H1 (cell line): Measurements from ENCODE around the gene GFRA3. TPM values are rescaled to one million over a fixed set of nuclear protein-coding genes. Genes with fewer than 3 reads are reported as not detected.
A peak's percentile ranks its signal among the peaks of the same experiment; 100 is the strongest.

Source experiments
- BCL11A ChIP-seq, 2 experiments: IDR thresholded peaks; one replicate each; pipeline ENCODE4 v1.6.1; 2011; ENCODE audit warnings: low read depth in 2 of 2, low read length in 2 of 2, mild to moderate bottlenecking in 2 of 2
- CBX5 ChIP-seq: fragments of 300-800, 300-1000 bp; sonication (generic); IDR thresholded peaks from 2 replicates; pipeline ENCODE4 v1.7.1; 2016; ENCODE audit warnings: antibody characterized with exemption, low read length, low read depth
- CEBPB ChIP-seq: IDR thresholded peaks from 2 replicates; pipeline ENCODE4 v1.6.1; 2012; ENCODE audit warnings: low read depth, low read length
- CHD2 ChIP-seq: IDR thresholded peaks from 2 replicates; pipeline ENCODE4 v1.6.1; 2012; ENCODE audit warnings: low read length, improper control_type of control experiment
- SIRT6 ChIP-seq: IDR thresholded peaks from one replicate; pipeline ENCODE4 v1.7.1; 2012; ENCODE audit warnings: low read length, inconsistent platforms
- SIX5 ChIP-seq: IDR thresholded peaks from 2 replicates; pipeline ENCODE4 v1.6.1; 2011; ENCODE audit warnings: mild to moderate bottlenecking, low read depth, low read length
- SRF ChIP-seq: IDR thresholded peaks from 2 replicates; pipeline ENCODE4 v1.6.1; 2011; ENCODE audit warnings: mild to moderate bottlenecking, low read depth, low read length, moderate library complexity
- TAF1 ChIP-seq: IDR thresholded peaks from 2 replicates; pipeline ENCODE4 v1.6.1; 2011; ENCODE audit warnings: mild to moderate bottlenecking, low read depth, low read length
- TEAD4 ChIP-seq: IDR thresholded peaks from 2 replicates; pipeline ENCODE4 v1.6.1; 2012; ENCODE audit warnings: low read depth, low read length, inconsistent platforms, mixed read lengths
- YY1 ChIP-seq: IDR thresholded peaks from 2 replicates; pipeline ENCODE4 v1.6.1; 2011; ENCODE audit warnings: low read depth, mild to moderate bottlenecking, low read length
- polyA plus RNA-seq, 7 experiments: library from polyadenylated mRNA; depleted of rRNA in 3 of 7; stranded (reverse) in 5 of 7; unstranded in 2 of 7; fragments of >200 nt in 5 of 7; fragments of 200-250 nt in 2 of 7; gene quantifications; 1 replicate in 5 of 7; 2 replicates in 1 of 7; 4 replicates in 1 of 7; pipeline versions ENCODE4 v1.2.1 to v1.2.3, GENCODE V29; 2011 to 2013; ENCODE audit warnings: missing spikeins in 2 of 7, mixed read lengths in 2 of 7
- total RNA-seq: library from RNA; stranded (reverse); fragmentation: NEBNext Ultra II Directional; extraction: Animal tissue kit (Norgen Biotek cat#: 25700); gene quantifications from 2 replicates; pipeline ENCODE4 v1.2.1, GENCODE V29; 2021
- TF ChIP-seq, protein P1 (sequence below): fragments of 300-600 bp; sonication (generic); IDR thresholded peaks from 2 replicates; pipeline ENCODE4 v1.7.1; 2012; ENCODE audit warnings: low read length, moderate library complexity, mild to moderate bottlenecking, inconsistent platforms; ENCODE audit not compliant: insufficient replicate concordance

GFRA3 gene
- total and polyA plus RNA-seq, 2 of the 8 experiments (the other 6 are each of a cell fraction or from before 2014, with no cell fraction given), result 0.88 to 3.4 TPM

DNA sequence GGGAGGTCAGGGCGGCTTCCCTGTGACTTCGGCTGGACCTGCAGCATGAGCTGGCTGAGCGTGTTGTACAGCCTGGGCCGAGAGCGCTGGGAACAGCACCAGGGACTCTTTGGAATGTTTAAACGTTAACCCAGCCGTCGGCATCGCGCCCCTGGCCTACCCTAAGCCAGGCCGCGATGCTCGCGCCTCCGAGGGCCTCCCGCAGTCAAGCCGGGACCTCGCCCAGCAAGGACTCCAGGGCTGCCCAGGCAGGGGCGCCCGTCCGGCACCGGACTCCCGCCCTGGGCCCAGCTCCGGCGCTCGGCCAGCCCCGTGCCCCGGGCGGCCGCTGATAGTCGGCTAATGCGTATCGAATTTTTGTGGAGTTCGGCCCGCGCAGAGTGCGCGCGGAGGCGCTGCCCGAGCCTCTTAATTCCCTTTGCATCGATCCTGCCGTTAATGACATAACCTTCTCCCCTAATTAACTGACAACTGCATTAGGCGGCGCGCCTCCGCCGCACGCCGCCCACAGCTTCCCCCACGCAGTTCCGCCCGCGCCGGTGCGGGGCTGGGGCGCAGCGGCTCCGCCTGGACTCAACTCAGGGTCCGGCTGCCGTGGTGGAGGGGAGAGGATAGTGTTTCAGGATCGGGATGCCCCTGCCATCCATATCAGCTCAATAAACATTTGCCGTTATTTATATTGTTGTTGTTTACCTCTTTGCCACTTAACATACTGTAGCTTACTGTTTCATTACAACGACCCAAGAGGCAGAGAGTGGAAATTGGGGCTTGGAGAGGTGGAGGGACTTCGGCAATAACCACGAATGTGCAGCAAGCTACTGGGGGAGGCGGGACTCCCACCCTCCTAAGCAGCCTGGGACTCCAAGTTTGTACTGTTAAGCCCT, 32.5 kb downstream of the GFRA3 start (continued):
- TF ChIP-seq, protein P1, sequence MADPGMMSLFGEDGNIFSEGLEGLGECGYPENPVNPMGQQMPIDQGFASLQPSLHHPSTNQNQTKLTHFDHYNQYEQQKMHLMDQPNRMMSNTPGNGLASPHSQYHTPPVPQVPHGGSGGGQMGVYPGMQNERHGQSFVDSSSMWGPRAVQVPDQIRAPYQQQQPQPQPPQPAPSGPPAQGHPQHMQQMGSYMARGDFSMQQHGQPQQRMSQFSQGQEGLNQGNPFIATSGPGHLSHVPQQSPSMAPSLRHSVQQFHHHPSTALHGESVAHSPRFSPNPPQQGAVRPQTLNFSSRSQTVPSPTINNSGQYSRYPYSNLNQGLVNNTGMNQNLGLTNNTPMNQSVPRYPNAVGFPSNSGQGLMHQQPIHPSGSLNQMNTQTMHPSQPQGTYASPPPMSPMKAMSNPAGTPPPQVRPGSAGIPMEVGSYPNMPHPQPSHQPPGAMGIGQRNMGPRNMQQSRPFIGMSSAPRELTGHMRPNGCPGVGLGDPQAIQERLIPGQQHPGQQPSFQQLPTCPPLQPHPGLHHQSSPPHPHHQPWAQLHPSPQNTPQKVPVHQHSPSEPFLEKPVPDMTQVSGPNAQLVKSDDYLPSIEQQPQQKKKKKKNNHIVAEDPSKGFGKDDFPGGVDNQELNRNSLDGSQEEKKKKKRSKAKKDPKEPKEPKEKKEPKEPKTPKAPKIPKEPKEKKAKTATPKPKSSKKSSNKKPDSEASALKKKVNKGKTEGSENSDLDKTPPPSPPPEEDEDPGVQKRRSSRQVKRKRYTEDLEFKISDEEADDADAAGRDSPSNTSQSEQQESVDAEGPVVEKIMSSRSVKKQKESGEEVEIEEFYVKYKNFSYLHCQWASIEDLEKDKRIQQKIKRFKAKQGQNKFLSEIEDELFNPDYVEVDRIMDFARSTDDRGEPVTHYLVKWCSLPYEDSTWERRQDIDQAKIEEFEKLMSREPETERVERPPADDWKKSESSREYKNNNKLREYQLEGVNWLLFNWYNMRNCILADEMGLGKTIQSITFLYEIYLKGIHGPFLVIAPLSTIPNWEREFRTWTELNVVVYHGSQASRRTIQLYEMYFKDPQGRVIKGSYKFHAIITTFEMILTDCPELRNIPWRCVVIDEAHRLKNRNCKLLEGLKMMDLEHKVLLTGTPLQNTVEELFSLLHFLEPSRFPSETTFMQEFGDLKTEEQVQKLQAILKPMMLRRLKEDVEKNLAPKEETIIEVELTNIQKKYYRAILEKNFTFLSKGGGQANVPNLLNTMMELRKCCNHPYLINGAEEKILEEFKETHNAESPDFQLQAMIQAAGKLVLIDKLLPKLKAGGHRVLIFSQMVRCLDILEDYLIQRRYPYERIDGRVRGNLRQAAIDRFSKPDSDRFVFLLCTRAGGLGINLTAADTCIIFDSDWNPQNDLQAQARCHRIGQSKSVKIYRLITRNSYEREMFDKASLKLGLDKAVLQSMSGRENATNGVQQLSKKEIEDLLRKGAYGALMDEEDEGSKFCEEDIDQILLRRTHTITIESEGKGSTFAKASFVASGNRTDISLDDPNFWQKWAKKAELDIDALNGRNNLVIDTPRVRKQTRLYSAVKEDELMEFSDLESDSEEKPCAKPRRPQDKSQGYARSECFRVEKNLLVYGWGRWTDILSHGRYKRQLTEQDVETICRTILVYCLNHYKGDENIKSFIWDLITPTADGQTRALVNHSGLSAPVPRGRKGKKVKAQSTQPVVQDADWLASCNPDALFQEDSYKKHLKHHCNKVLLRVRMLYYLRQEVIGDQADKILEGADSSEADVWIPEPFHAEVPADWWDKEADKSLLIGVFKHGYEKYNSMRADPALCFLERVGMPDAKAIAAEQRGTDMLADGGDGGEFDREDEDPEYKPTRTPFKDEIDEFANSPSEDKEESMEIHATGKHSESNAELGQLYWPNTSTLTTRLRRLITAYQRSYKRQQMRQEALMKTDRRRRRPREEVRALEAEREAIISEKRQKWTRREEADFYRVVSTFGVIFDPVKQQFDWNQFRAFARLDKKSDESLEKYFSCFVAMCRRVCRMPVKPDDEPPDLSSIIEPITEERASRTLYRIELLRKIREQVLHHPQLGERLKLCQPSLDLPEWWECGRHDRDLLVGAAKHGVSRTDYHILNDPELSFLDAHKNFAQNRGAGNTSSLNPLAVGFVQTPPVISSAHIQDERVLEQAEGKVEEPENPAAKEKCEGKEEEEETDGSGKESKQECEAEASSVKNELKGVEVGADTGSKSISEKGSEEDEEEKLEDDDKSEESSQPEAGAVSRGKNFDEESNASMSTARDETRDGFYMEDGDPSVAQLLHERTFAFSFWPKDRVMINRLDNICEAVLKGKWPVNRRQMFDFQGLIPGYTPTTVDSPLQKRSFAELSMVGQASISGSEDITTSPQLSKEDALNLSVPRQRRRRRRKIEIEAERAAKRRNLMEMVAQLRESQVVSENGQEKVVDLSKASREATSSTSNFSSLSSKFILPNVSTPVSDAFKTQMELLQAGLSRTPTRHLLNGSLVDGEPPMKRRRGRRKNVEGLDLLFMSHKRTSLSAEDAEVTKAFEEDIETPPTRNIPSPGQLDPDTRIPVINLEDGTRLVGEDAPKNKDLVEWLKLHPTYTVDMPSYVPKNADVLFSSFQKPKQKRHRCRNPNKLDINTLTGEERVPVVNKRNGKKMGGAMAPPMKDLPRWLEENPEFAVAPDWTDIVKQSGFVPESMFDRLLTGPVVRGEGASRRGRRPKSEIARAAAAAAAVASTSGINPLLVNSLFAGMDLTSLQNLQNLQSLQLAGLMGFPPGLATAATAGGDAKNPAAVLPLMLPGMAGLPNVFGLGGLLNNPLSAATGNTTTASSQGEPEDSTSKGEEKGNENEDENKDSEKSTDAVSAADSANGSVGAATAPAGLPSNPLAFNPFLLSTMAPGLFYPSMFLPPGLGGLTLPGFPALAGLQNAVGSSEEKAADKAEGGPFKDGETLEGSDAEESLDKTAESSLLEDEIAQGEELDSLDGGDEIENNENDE, result no peak
- TF ChIP-seq CEBPB, result no peak
- TF ChIP-seq YY1, result no peak
- no peak for TF ChIP-seq CHD2
- peak; percentile 3; the same call in 1 of the 2 replicates for TF ChIP-seq TEAD4
- no peak for TF ChIP-seq SIRT6
- no peak for TF ChIP-seq SRF
- TF ChIP-seq BCL11A (IDR thresholded peaks at IDR 0.05; ENCODE audit: low read depth in 2 of 2, low read length in 2 of 2), result no peak
- no peak for TF ChIP-seq SIX5
- TF ChIP-seq TAF1, result no peak
- no peak for TF ChIP-seq CBX5
